Left lung (tissue), 10 donors: ENCODE data around the gene WWC1. TPM values are rescaled to one million over a fixed set of nuclear protein-coding genes. Genes with fewer than 3 reads are reported as not detected.
"Not testable (repeated sequence)": the region's sequence is repeated elsewhere in the genome, so short reads cannot be mapped to it uniquely, and the experiment has no call there.

Experiments
- ATAC-seq: fragments of 200-7000 bp; cut with Tn5 transposase; one replicate; pipeline ENCODE4 v1.9.1; 2020; ENCODE audit warnings: moderate library complexity
- DNase-seq, 4 donors: peaks; one replicate each; pipeline ENCODE4 v3.0.0-alpha.2; 2013 to 2020
- H3K27ac ChIP-seq, 2 donors: fragments of 200-600 bp; sonication (generic) in 1 of 2; one replicate each; pipeline versions ENCODE4 v1.5.0 to v1.8.0; 2020 to 2021
- H3K27me3 ChIP-seq, 2 donors: fragments of 200-600 bp; sonication (generic) in 1 of 2; one replicate each; pipeline versions ENCODE4 v1.5.0 to v1.8.0; 2020 to 2021
- H3K36me3 ChIP-seq, 2 donors: fragments of 200-600 bp; sonication (generic) in 1 of 2; one replicate each; pipeline versions ENCODE4 v1.5.0 to v1.8.0; 2020 to 2021
- H3K4me1 ChIP-seq, 2 donors: fragments of 200-600 bp; one replicate each; pipeline ENCODE4 v1.8.0; 2021
- H3K4me3 ChIP-seq, 2 donors: fragments of 200-600 bp; sonication (generic) in 1 of 2; one replicate each; pipeline versions ENCODE4 v1.5.0 to v1.8.0; 2020 to 2021; ENCODE audit warnings: mild to moderate bottlenecking in 1 of 2
- H3K9me3 ChIP-seq, 2 donors: fragments of 200-600 bp; sonication (generic) in 1 of 2; one replicate each; pipeline versions ENCODE4 v1.5.0 to v1.8.0; 2020 to 2021
- CTCF ChIP-seq, 2 donors: fragments of 200-600 bp; sonication (generic) in 1 of 2; IDR thresholded peaks; one replicate each; pipeline versions ENCODE4 v1.5.0 to v1.8.0; 2021; ENCODE audit warnings: antibody characterized with exemption in 2 of 2
- intact Hi-C, 2 donors: fragments of 100-400 bp; cut with DNase I; formaldehyde crosslinking; loops; one replicate each; pipeline versions ENCODE4 v1.11.2 to v1.14.2; 2022
- polyA plus RNA-seq, 6 donors: library from polyadenylated mRNA; unstranded; fragments of 120-200 nt; gene quantifications; one replicate each; pipeline ENCODE4 v1.2.1, GENCODE V29; 2013; ENCODE audit not compliant: insufficient read length in 6 of 6
- total RNA-seq, 2 donors: library from RNA; stranded (reverse); fragmentation: NEBNext Ultra II Directional; extraction: Animal tissue kit (Norgen Biotek cat#: 25700); gene quantifications; one replicate each; pipeline ENCODE4 v1.2.1, GENCODE V29; 2021
- donor health status: DM: no; HTN: yes; CAD: no.
- donor health status: DM: no; HTN: no; CAD: no.

Gene WWC1
- total and polyA plus RNA-seq, 8 donors = 59.6 to 128 (median 86.1) TPM

GRCh38 chr5:168434001-168434400 is 142.6 kb downstream of the WWC1 start:
- ATAC-seq (no peak), DNase-seq (no peak)
- H3K36me3 ChIP-seq = peaks cover 0 to 25% of the 10 kb centered on the region in 2 donors

GRCh38 chr5:168434746-168435321 is 143.4 kb downstream of the WWC1 start:
- H3K4me3 ChIP-seq = no peak overlapping the region
- DNase-seq (no peak), ATAC-seq (peak; percentile 32)
- no peaks in the 10 kb centered on the region for H3K4me1 ChIP-seq
- TF ChIP-seq CTCF (IDR thresholded peaks at IDR 0.05) = no peak
- no peaks in the 10 kb centered on the region for H3K9me3 ChIP-seq
- intact Hi-C loops = no loop called here
- no peak overlapping the region for H3K27ac ChIP-seq
- H3K36me3 ChIP-seq = peaks cover 0 to 21% of the 10 kb centered on the region in 2 donors
- H3K27me3 ChIP-seq = no peaks in the 10 kb centered on the region

More at GRCh38 chr5:168434001-168434400, 142.6 kb downstream of the WWC1 start:
- Histone ChIP-seq H3K9me3 (no peaks in the 10 kb centered on the region), H3K4me3 (no peak overlapping the region), H3K27me3 (no peaks in the 10 kb centered on the region), H3K27ac (no peak overlapping the region), H3K4me1 (no peaks in the 10 kb centered on the region)
- intact Hi-C loops = no loop called here
- no peak for TF ChIP-seq CTCF (IDR thresholded peaks at IDR 0.05)

- H3K4me3 ChIP-seq, ATAC-seq, H3K9me3 ChIP-seq, H3K4me1 ChIP-seq, intact Hi-C loops, DNase-seq, H3K27me3 ChIP-seq, H3K27ac ChIP-seq: not testable (repeated sequence)
- H3K36me3 ChIP-seq = peaks cover 0 to 16% of the 10 kb centered on the region in 2 donors
These were observed 143.9 kb downstream of the WWC1 start for GRCh38 chr5:168435340-168435739.

GRCh38 chr5:168438349-168438748 is 146.9 kb downstream of the WWC1 start:
- no peak for TF ChIP-seq CTCF (IDR thresholded peaks at IDR 0.05)
- intact Hi-C loops = no loop called here

GRCh38 chr5:168443533-168443932 is 152.1 kb downstream of the WWC1 start:
- no peak for DNase-seq
- Histone ChIP-seq H3K4me1 (no peaks in the 10 kb centered on the region), H3K9me3 (no peaks in the 10 kb centered on the region), H3K36me3 (peaks cover 0 to 16% of the 10 kb centered on the region in 2 donors), H3K27me3 (no peaks in the 10 kb centered on the region), H3K4me3 (no peak overlapping the region), H3K27ac (no peak overlapping the region)
- no peak for TF ChIP-seq CTCF (IDR thresholded peaks at IDR 0.05)
- ATAC-seq = no peak
- intact Hi-C loops = no loop called here

More at GRCh38 chr5:168438349-168438748, 146.9 kb downstream of the WWC1 start:
- H3K27me3 ChIP-seq = no peaks in the 10 kb centered on the region
- no peaks in the 10 kb centered on the region for H3K9me3 ChIP-seq
- H3K4me3 ChIP-seq = no peak overlapping the region
- H3K27ac ChIP-seq = no peak overlapping the region
- H3K36me3 ChIP-seq = peaks cover 0 to 14% of the 10 kb centered on the region in 2 donors
- H3K4me1 ChIP-seq = no peaks in the 10 kb centered on the region
- no peak for ATAC-seq
- no peak for DNase-seq
